Astrocyte of the spinal cord (primary cell): Measurements from ENCODE around the gene ZNF844.
"Not testable (repeated sequence)": the region's sequence is repeated elsewhere in the genome, so short reads cannot be mapped to it uniquely, and the experiment has no call there.

Experiments used
- DNase-seq: peaks from one replicate; pipeline ENCODE4 v3.0.0; 2011; ENCODE audit warnings: low read depth, low spot score
- H3K4me3 ChIP-seq: 2 replicates; pipeline ENCODE4 v1.5.1; 2011; ENCODE audit warnings: low read depth, mild to moderate bottlenecking, low read length, moderate library complexity
- CTCF ChIP-seq: IDR thresholded peaks from 2 replicates; pipeline ENCODE4 v1.5.1; 2012; ENCODE audit warnings: low read depth, mild to moderate bottlenecking, low read length, inconsistent platforms
- in situ Hi-C: cut with HindIII; loops from 2 replicates; pipeline ENCODE4 v1.10.0; 2017; ENCODE audit warnings: low sequenced_read_pairs

ZNF844 gene

GRCh38 chr19:12075538-12076139 is 11.1 kb downstream of the ZNF844 start:
- TF ChIP-seq CTCF: no peak
- in situ Hi-C loops: no loop called here
- peak; percentile 19 for DNase-seq
- H3K4me3 ChIP-seq: no peak overlapping the region

- H3K4me3 ChIP-seq, DNase-seq, in situ Hi-C loops: not testable (repeated sequence)
Measured at GRCh38 chr19:12076331-12076730, 11.8 kb downstream of the ZNF844 start.

- H3K4me3 ChIP-seq: no peak overlapping the region
- TF ChIP-seq CTCF: no peak
- DNase-seq: no peak
- in situ Hi-C loops: no loop called here
Measured at GRCh38 chr19:12077375-12077774, 12.8 kb downstream of the ZNF844 start.

GRCh38 chr19:12083336-12083735 is 18.8 kb downstream of the ZNF844 start:
- DNase-seq, in situ Hi-C loops, H3K4me3 ChIP-seq: not testable (repeated sequence)

- H3K4me3 ChIP-seq: no peak overlapping the region
- DNase-seq: no peak
- in situ Hi-C loops: no loop called here
- no peak for TF ChIP-seq CTCF
Measured at GRCh38 chr19:12085074-12085818, 20.7 kb downstream of the ZNF844 start.

- H3K4me3 ChIP-seq: no peak overlapping the region
- DNase-seq: peak; percentile 45
- in situ Hi-C loops: no loop called here
- TF ChIP-seq CTCF: peak; percentile 56
Measured at GRCh38 chr19:12090807-12091206, 26.3 kb downstream of the ZNF844 start.

- DNase-seq: peak; percentile 89
- H3K4me3 ChIP-seq: peak overlapping the region; percentile 56
- in situ Hi-C loops: no loop called here
- no peak for TF ChIP-seq CTCF
Measured at GRCh38 chr19:12092065-12092867, 27.7 kb downstream of the ZNF844 start.
